H9 (cell line): Measurements from ENCODE around the gene LIPC. TPM values are rescaled to one million over a fixed set of nuclear protein-coding genes. Genes with fewer than 3 reads are reported as not detected.
A peak's percentile ranks its signal among the peaks of the same experiment; 100 is the strongest.

Experiments
- DNase-seq: peaks from one replicate; pipeline ENCODE4 v3.0.0-alpha.2; 2017
- H2AFZ ChIP-seq: one replicate; pipeline ENCODE4 v1.6.1; 2013; ENCODE audit warnings: mild to moderate bottlenecking, low read length, control low read depth, moderate library complexity
- H2AK5ac ChIP-seq: 2 replicates; pipeline ENCODE4 v1.6.1; 2013; ENCODE audit warnings: low read length, control low read depth, mixed read lengths; ENCODE audit not compliant: insufficient read length
- H2BK120ac ChIP-seq: one replicate; pipeline ENCODE4 v1.6.1; 2013; ENCODE audit warnings: low read depth, mild to moderate bottlenecking, low read length, control low read depth, inconsistent platforms; ENCODE audit not compliant: poor library complexity, severe bottlenecking
- H2BK12ac ChIP-seq: 2 replicates; pipeline ENCODE4 v1.6.1; 2013; ENCODE audit warnings: low read length, control low read depth, mixed read lengths, low read depth; ENCODE audit not compliant: insufficient read length
- H2BK15ac ChIP-seq: 2 replicates; pipeline ENCODE4 v1.6.1; 2013; ENCODE audit warnings: low read depth, low read length, control low read depth
- H2BK20ac ChIP-seq: one replicate; pipeline ENCODE4 v1.6.1; 2013; ENCODE audit warnings: low read depth, mild to moderate bottlenecking, low read length, control low read depth, inconsistent platforms; ENCODE audit not compliant: poor library complexity, severe bottlenecking
- H2BK5ac ChIP-seq: 2 replicates; pipeline ENCODE4 v1.6.1; 2013; ENCODE audit warnings: low read length, control low read depth, mixed read lengths; ENCODE audit not compliant: insufficient read length
- H3K14ac ChIP-seq: 2 replicates; pipeline ENCODE4 v1.6.1; 2013; ENCODE audit warnings: low read length, control low read depth; ENCODE audit not compliant: insufficient read depth
- H3K18ac ChIP-seq: 2 replicates; pipeline ENCODE4 v1.6.1; 2013; ENCODE audit warnings: low read depth, mild to moderate bottlenecking, mixed read lengths, low read length, control low read depth; ENCODE audit not compliant: insufficient read length
- H3K23ac ChIP-seq: 2 replicates; pipeline ENCODE4 v1.6.1; 2013; ENCODE audit warnings: low read length, control low read depth, mixed read lengths, low read depth; ENCODE audit not compliant: insufficient read length
- H3K23me2 ChIP-seq: 2 replicates; pipeline ENCODE4 v1.6.1; 2013; ENCODE audit warnings: low read depth, mild to moderate bottlenecking, mixed read lengths, low read length, control low read depth; ENCODE audit not compliant: insufficient read length, poor library complexity, severe bottlenecking
- H3K27ac ChIP-seq: 2 replicates; pipeline ENCODE4 v1.5.1; 2013; ENCODE audit warnings: low read length, control low read depth, mixed read lengths, low read depth; ENCODE audit not compliant: insufficient read length
- H3K27me3 ChIP-seq: 2 replicates; pipeline ENCODE4 v1.6.1; 2013; ENCODE audit warnings: low read length, control low read depth, inconsistent platforms; ENCODE audit not compliant: insufficient read depth
- H3K4ac ChIP-seq: 2 replicates; pipeline ENCODE4 v1.6.1; 2013; ENCODE audit warnings: low read depth, mild to moderate bottlenecking, control low read depth, inconsistent platforms, low read length, moderate library complexity
- H3K4me1 ChIP-seq: 2 replicates; pipeline ENCODE4 v1.6.1; 2013; ENCODE audit warnings: low read length, control low read depth, inconsistent platforms; ENCODE audit not compliant: insufficient read depth
- H3K4me2 ChIP-seq: 2 replicates; pipeline ENCODE4 v1.6.1; 2013; ENCODE audit warnings: low read length, control low read depth, mixed read lengths; ENCODE audit not compliant: insufficient read length, insufficient read depth
- H3K56ac ChIP-seq: 2 replicates; pipeline ENCODE4 v1.6.1; 2013; ENCODE audit warnings: low read depth, mild to moderate bottlenecking, mixed read lengths, low read length, control low read depth; ENCODE audit not compliant: insufficient read length
- H3K79me1 ChIP-seq: 2 replicates; pipeline ENCODE4 v1.6.1; 2013; ENCODE audit warnings: low read depth, mild to moderate bottlenecking, moderate library complexity, low read length, control low read depth, inconsistent platforms; ENCODE audit not compliant: insufficient read depth, poor library complexity, severe bottlenecking
- H3K79me2 ChIP-seq: 2 replicates; pipeline ENCODE4 v1.6.1; 2013; ENCODE audit warnings: low read length, control low read depth, inconsistent platforms; ENCODE audit not compliant: insufficient read depth
- H3K9ac ChIP-seq: 2 replicates; pipeline ENCODE4 v1.6.1; 2013; ENCODE audit warnings: low read length, control low read depth, mixed read lengths; ENCODE audit not compliant: insufficient read length; ENCODE audit errors: extremely low read depth
- H3K9me3 ChIP-seq: one replicate; pipeline ENCODE4 v1.6.1; 2013; ENCODE audit warnings: low read depth, low read length, inconsistent platforms; ENCODE audit not compliant: control insufficient read depth
- H3T11ph ChIP-seq: one replicate; pipeline ENCODE4 v1.6.1; 2013; ENCODE audit warnings: mild to moderate bottlenecking, low read length, control low read depth, inconsistent platforms
- H4K20me1 ChIP-seq: one replicate; pipeline ENCODE4 v1.6.1; 2013; ENCODE audit not compliant: control insufficient read depth, insufficient read length, insufficient read depth
- H4K5ac ChIP-seq: 2 replicates; pipeline ENCODE4 v1.6.1; 2013; ENCODE audit warnings: low read depth, mild to moderate bottlenecking, mixed read lengths, low read length, control low read depth; ENCODE audit not compliant: insufficient read length
- H4K8ac ChIP-seq: replicated peaks from 2 replicates; pipeline ENCODE4 v1.6.1; 2013; ENCODE audit warnings: low read length, control low read depth, mixed read lengths, low read depth; ENCODE audit not compliant: insufficient read length
- H4K91ac ChIP-seq: 2 replicates; pipeline ENCODE4 v1.6.1; 2013; ENCODE audit warnings: low read depth, mild to moderate bottlenecking, moderate library complexity, mixed read lengths, low read length, control low read depth; ENCODE audit not compliant: insufficient read length
- H3K27ac Mint-ChIP-seq, 3 experiments: 2 replicates in 2 of 3; 3 replicates in 1 of 3; pipeline ENCODE4 v1.8.0; 2020 to 2021; ENCODE audit warnings: mixed read lengths in 3 of 3, mild to moderate bottlenecking in 1 of 3, moderate library complexity in 1 of 3
- H3K27me3 Mint-ChIP-seq: 2 replicates; pipeline ENCODE4 v1.8.0; 2021; ENCODE audit warnings: low read depth, mild to moderate bottlenecking, moderate library complexity, mixed read lengths
- H3K36me3 Mint-ChIP-seq, 3 experiments: 2 replicates in 2 of 3; 3 replicates in 1 of 3; pipeline ENCODE4 v1.8.0; 2020 to 2021; ENCODE audit warnings: low read depth in 3 of 3, mixed read lengths in 3 of 3; ENCODE audit not compliant: insufficient read depth in 1 of 3
- H3K4me1 Mint-ChIP-seq, 2 experiments: 2 replicates each; pipeline ENCODE4 v1.8.0; 2020; ENCODE audit warnings: mixed read lengths in 2 of 2
- H3K4me3 Mint-ChIP-seq, 2 experiments: 2 replicates in 1 of 2; 3 replicates in 1 of 2; pipeline ENCODE4 v1.8.0; 2020 to 2021; ENCODE audit warnings: mild to moderate bottlenecking in 2 of 2, mixed read lengths in 2 of 2, moderate library complexity in 1 of 2
- H3K9me3 Mint-ChIP-seq, 2 experiments: 2 replicates in 1 of 2; 3 replicates in 1 of 2; pipeline ENCODE4 v1.8.0; 2020; ENCODE audit warnings: mild to moderate bottlenecking in 2 of 2, mixed read lengths in 2 of 2, moderate library complexity in 1 of 2
- WGBS: extraction: QIAGEN DNeasy Blood & Tissue Kit; methylation state at CpG from one replicate; pipeline ENCODE4 v1.1.7; 2013; ENCODE audit warnings: missing lambda C conversion rate, low lambda C conversion rate, mixed read lengths; ENCODE audit not compliant: insufficient read length; ENCODE audit errors: extremely low coverage; 5-methylcytosine and 5-hydroxymethylcytosine counted together
- total RNA-seq: library from RNA; stranded (reverse); gene quantifications from 2 replicates; pipeline ENCODE4 v1.2.1, GENCODE V29; 2021
- TF ChIP-seq, protein P1 (sequence below): fragments of 200-600 bp; sonication (generic); conservative IDR thresholded peaks from 3 replicates; pipeline ENCODE4 v1.8.0; 2021; ENCODE audit warnings: antibody characterized with exemption, mild to moderate bottlenecking

LIPC gene
- total RNA-seq, 1 experiment from 2014 or later, result not detected

GRCh38 chr15:58433597-58434333, 2.0 kb downstream of the LIPC start:
- H2BK120ac ChIP-seq, result no peak overlapping the region
- H3K14ac ChIP-seq, result 0 out of 2 replicates have a peak overlapping the region, but pooled peaks have one; percentile 53
- no CpG with 5 or more reads among the region's 4 CpGs for WGBS
- no peak overlapping the region for H2BK15ac ChIP-seq
- no peaks in the 10 kb centered on the region; the same call in 1 of the 2 replicates for H3K27me3 Mint-ChIP-seq
- no peak overlapping the region for H2BK5ac ChIP-seq
- DNase-seq, result no peak
- no peaks in the 10 kb centered on the region for H3K36me3 Mint-ChIP-seq
- H4K91ac ChIP-seq, result no peak overlapping the region
- H3K27me3 ChIP-seq, result no peaks in the 10 kb centered on the region
- peaks cover 9 to 13% of the 10 kb centered on the region in 2 experiments; a peak in 3 of 4 replicates for H3K4me1 Mint-ChIP-seq
- H3K4me2 ChIP-seq, result no peak overlapping the region
- no peaks in the 10 kb centered on the region for H3K9me3 Mint-ChIP-seq
- H3K4me1 ChIP-seq, result no peaks in the 10 kb centered on the region
- H3K4ac ChIP-seq, result no peak overlapping the region
- no peak overlapping the region; a peak in 1 of 7 replicates for H3K27ac Mint-ChIP-seq
- no peak overlapping the region for H3K23ac ChIP-seq
- TF ChIP-seq, protein P1, sequence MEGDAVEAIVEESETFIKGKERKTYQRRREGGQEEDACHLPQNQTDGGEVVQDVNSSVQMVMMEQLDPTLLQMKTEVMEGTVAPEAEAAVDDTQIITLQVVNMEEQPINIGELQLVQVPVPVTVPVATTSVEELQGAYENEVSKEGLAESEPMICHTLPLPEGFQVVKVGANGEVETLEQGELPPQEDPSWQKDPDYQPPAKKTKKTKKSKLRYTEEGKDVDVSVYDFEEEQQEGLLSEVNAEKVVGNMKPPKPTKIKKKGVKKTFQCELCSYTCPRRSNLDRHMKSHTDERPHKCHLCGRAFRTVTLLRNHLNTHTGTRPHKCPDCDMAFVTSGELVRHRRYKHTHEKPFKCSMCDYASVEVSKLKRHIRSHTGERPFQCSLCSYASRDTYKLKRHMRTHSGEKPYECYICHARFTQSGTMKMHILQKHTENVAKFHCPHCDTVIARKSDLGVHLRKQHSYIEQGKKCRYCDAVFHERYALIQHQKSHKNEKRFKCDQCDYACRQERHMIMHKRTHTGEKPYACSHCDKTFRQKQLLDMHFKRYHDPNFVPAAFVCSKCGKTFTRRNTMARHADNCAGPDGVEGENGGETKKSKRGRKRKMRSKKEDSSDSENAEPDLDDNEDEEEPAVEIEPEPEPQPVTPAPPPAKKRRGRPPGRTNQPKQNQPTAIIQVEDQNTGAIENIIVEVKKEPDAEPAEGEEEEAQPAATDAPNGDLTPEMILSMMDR, result no peak
- H3K9me3 ChIP-seq, result no peaks in the 10 kb centered on the region
- H4K8ac ChIP-seq, result no peak overlapping the region
- H3K27ac ChIP-seq, result no peak overlapping the region
- H3K9ac ChIP-seq, result no peak overlapping the region
- H3K23me2 ChIP-seq, result no peaks in the 10 kb centered on the region
- no peaks in the 10 kb centered on the region for H3K79me2 ChIP-seq
- H2BK20ac ChIP-seq, result no peak overlapping the region
- H3T11ph ChIP-seq, result no peak overlapping the region
- no peak overlapping the region for H2AK5ac ChIP-seq
- no peak overlapping the region for H3K4me3 Mint-ChIP-seq
- no peak overlapping the region for H2AFZ ChIP-seq
- H3K79me1 ChIP-seq, result no peaks in the 10 kb centered on the region
- H2BK12ac ChIP-seq, result no peak overlapping the region
- H4K20me1 ChIP-seq, result no peaks in the 10 kb centered on the region
- H3K56ac ChIP-seq, result no peak overlapping the region
- no peak overlapping the region for H3K18ac ChIP-seq
- no peak overlapping the region for H4K5ac ChIP-seq
